Loucy (cell line): ENCODE data around the gene C16orf96.

Experiments
- EZH2phosphoT487 ChIP-seq: fragments of 200-600 bp; IDR thresholded peaks from 2 replicates; pipeline ENCODE4 v1.6.1; 2018; ENCODE audit warnings: antibody characterized with exemption, mild to moderate bottlenecking, moderate library complexity, borderline replicate concordance
- TF ChIP-seq, protein P1 (sequence below): fragments of 200-600 bp; sonication (generic); conservative IDR thresholded peaks from 2 replicates; pipeline ENCODE4 v1.5.1; 2014; ENCODE audit warnings: mild to moderate bottlenecking, antibody characterized with exemption, low read length

DNA sequence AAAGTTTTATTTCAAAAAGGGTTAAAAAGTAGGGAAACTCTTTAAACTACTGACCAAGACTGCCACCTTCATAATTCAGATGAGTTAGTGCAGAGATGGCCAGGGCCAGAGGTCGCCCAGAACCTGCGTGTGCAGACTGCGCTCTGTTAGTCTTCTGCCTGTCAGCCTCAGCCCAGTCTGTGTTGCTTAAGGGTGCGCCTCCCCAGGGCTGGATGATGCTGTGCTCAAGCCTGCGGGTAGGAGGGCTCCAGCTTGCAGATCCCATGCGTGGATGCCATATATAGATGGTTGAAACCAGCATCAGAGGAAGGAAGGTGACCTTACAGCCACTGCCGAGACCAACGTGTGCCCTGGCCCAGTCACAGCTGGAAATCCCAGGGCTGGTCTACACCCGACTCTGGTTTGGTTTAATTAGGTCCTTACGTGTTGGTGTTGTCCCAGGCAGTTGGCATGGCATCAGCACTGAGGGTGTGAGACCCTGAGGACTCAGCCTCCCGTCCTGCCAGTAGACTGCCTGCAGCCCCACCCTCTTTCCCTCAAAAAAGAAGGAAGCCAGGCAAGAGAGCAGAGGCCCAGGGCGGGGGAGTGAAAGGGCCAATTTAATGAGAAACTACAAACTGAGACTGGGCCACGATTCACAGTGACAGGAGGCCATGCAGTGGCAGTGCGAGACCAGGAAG, 45.3 kb upstream of the C16orf96 start:
- TF ChIP-seq, protein P1, sequence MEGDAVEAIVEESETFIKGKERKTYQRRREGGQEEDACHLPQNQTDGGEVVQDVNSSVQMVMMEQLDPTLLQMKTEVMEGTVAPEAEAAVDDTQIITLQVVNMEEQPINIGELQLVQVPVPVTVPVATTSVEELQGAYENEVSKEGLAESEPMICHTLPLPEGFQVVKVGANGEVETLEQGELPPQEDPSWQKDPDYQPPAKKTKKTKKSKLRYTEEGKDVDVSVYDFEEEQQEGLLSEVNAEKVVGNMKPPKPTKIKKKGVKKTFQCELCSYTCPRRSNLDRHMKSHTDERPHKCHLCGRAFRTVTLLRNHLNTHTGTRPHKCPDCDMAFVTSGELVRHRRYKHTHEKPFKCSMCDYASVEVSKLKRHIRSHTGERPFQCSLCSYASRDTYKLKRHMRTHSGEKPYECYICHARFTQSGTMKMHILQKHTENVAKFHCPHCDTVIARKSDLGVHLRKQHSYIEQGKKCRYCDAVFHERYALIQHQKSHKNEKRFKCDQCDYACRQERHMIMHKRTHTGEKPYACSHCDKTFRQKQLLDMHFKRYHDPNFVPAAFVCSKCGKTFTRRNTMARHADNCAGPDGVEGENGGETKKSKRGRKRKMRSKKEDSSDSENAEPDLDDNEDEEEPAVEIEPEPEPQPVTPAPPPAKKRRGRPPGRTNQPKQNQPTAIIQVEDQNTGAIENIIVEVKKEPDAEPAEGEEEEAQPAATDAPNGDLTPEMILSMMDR: no peak
- no peak for TF ChIP-seq EZH2phosphoT487
